T47D (cell line): Measurements from ENCODE around the gene ATP6V1G2.
"Not testable (repeated sequence)": the region's sequence is repeated elsewhere in the genome, so short reads cannot be mapped to it uniquely, and the experiment has no call there.

Source experiments
- DNase-seq, 2 experiments: peaks; one replicate each; pipeline versions ENCODE4 v3.0.0 to v3.0.0-alpha.2; 2011 to 2012; ENCODE audit warnings: low read depth in 1 of 2, low spot score in 1 of 2
- JUND ChIP-seq: IDR thresholded peaks from 2 replicates; pipeline ENCODE4 v1.6.1; 2012; ENCODE audit warnings: low read depth
- in situ Hi-C: cut with HindIII; loops from 2 replicates; pipeline ENCODE4 v1.10.0; 2016; ENCODE audit warnings: low sequenced_read_pairs, low pct_unique_long_range_greater_than_20kb

Gene ATP6V1G2

GRCh38 chr6:31525932-31526591 is 20.3 kb downstream of the ATP6V1G2 start:
- in situ Hi-C loops: no loop called here
- no peak for TF ChIP-seq JUND
- no peak for DNase-seq

GRCh38 chr6:31525553-31525931 is 20.9 kb downstream of the ATP6V1G2 start:
- in situ Hi-C loops: no loop called here
- TF ChIP-seq JUND: no peak
- DNase-seq: no peak

GRCh38 chr6:31521835-31522234 is 24.6 kb downstream of the ATP6V1G2 start:
- DNase-seq: no peak
- TF ChIP-seq JUND: no peak
- in situ Hi-C loops: no loop called here

GRCh38 chr6:31513456-31514165 is 32.8 kb downstream of the ATP6V1G2 start:
- in situ Hi-C loops: no loop called here
- no peak for TF ChIP-seq JUND
- no peak for DNase-seq

- peak; percentile 86 for TF ChIP-seq JUND
- in situ Hi-C loops: no loop called here
These were observed 36.4 kb downstream of the ATP6V1G2 start for GRCh38 chr6:31510007-31510406.

GRCh38 chr6:31509036-31509435 is 37.4 kb downstream of the ATP6V1G2 start:
- peak in 1 of 2 experiments; percentile 47 for DNase-seq
- in situ Hi-C loops: not testable (repeated sequence)

More at GRCh38 chr6:31510007-31510406, 36.4 kb downstream of the ATP6V1G2 start:
- DNase-seq: peak in 1 of 2 experiments; percentile 99

- TF ChIP-seq JUND: no peak
- DNase-seq: no peak
- in situ Hi-C loops: no loop called here
These were observed 43.8 kb downstream of the ATP6V1G2 start for GRCh38 chr6:31502586-31502985.

- in situ Hi-C loops: not testable (repeated sequence)
- peak in 1 of 2 experiments; percentile 74 for DNase-seq
These were observed 46.8 kb downstream of the ATP6V1G2 start for GRCh38 chr6:31499648-31500047.

- in situ Hi-C loops: no loop called here
- peak; percentile 14 to 42 for DNase-seq
- TF ChIP-seq JUND: no peak
These were observed 47.7 kb downstream of the ATP6V1G2 start for GRCh38 chr6:31498748-31499147.

- DNase-seq: peak; percentile 86 to 96
- TF ChIP-seq JUND: no peak
- in situ Hi-C loops: no loop called here
These were observed 48.6 kb downstream of the ATP6V1G2 start, which contains the start of gene MICB for GRCh38 chr6:31497531-31498476. Gene MICB (plus strand): TSS chr6:31498145. CDS start chr6:31498194, 49 bp downstream.

GRCh38 chr6:31496826-31497225 is 49.6 kb downstream of the ATP6V1G2 start:
- DNase-seq, in situ Hi-C loops: not testable (repeated sequence)

GRCh38 chr6:31495580-31495979 is 50.8 kb downstream of the ATP6V1G2 start:
- DNase-seq: no peak
- TF ChIP-seq JUND: no peak
- in situ Hi-C loops: no loop called here
